HCEC 1CT (cell line): ENCODE data around the gene KRTAP10-1.

Experiments used
- DNase-seq: peaks from one replicate; pipeline ENCODE4 v3.0.0-alpha.2; 2017

Gene KRTAP10-1

GRCh38 chr21:44527156-44527982 is 12.6 kb downstream of the KRTAP10-1 start:
- no peak for DNase-seq

- DNase-seq, result no peak
Observed at GRCh38 chr21:44526096-44526997, 13.6 kb downstream of the KRTAP10-1 start.

DNA sequence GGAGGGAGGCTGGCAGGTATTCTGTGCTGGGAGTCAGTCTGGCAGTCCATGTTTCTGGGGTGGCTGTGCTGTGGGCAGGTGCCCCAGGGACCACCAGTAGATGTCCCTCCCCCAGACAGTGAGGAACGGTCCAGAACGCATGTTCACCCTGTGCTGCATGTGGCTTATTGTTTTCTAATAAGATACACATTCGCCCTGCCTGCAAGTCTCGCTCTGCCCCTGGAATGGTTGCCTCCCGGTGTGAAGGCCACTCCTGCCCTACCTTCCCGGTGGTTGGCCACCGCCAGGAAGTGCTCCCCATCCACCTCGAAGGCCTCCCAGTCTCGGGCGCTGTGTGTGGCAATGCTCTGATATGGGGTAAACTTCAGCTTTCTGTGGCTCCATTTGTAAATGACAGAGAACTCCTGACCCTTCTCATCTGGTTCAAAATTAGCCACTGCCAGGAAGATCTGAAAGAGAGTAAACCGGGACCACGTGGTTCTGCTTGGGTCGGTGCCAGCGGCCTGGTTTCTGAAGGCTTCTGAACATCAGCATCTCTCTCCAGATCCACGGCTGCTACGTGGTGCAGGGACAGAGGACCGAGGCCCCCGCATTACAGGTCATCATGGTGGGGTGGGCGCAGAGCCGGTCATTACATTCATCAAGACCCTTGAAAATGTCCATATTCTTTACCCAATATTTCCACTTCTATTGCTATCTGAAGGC is 14.5 kb downstream of the KRTAP10-1 start:
- DNase-seq, result no peak

DNA sequence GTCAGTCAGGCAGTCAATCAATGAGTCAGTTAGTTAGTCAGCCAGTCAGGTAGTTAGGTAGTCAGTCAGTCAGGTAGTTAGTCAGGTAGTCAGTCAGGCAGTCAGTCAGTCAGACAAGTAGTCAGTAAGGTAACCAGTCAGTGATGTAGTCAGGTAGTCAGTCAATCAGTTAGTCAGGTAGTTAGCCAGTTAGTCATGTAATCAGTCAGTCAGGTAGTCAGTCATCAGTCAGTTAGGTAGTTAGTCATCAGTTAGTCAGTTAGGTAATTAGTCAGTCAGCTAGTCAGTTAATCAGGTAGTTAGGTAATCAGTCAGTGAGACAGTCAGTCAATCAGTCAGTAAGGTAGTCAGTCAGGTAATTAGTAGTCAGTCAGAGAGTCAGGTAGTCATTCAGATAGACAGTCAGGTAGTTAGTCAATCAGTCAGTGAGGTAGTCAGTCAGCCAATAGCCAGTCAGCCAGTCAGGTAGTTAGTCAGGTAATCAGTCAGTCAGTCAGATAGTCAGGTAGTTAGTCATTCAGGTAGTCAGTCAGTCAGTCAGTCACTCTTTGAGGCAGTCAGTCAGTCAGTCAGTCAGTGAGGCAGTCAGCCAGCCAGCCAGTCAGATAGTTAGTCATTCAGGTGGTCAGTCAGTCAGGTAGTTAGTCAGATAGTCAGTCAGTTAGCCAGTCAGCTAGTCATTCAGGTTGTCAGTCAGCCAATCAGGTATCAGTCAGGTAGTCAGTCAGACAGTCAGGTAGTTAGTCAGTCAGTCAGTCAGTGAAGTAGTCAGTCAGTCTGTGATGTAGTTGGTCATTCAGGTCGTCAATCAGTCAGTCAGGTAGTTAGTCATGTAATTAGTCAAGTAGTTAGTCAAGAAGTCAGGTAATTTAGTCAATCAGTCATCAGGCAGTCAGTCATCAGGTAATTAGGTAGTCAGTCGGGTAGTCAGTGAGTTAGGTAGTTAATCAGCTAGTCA is 15.3 kb downstream of the KRTAP10-1 start:
- no peak for DNase-seq

- DNase-seq, result no peak
Observed at GRCh38 chr21:44523567-44524413, 16.2 kb downstream of the KRTAP10-1 start.

GRCh38 chr21:44522753-44523204 is 17.2 kb downstream of the KRTAP10-1 start:
- no peak for DNase-seq

DNA sequence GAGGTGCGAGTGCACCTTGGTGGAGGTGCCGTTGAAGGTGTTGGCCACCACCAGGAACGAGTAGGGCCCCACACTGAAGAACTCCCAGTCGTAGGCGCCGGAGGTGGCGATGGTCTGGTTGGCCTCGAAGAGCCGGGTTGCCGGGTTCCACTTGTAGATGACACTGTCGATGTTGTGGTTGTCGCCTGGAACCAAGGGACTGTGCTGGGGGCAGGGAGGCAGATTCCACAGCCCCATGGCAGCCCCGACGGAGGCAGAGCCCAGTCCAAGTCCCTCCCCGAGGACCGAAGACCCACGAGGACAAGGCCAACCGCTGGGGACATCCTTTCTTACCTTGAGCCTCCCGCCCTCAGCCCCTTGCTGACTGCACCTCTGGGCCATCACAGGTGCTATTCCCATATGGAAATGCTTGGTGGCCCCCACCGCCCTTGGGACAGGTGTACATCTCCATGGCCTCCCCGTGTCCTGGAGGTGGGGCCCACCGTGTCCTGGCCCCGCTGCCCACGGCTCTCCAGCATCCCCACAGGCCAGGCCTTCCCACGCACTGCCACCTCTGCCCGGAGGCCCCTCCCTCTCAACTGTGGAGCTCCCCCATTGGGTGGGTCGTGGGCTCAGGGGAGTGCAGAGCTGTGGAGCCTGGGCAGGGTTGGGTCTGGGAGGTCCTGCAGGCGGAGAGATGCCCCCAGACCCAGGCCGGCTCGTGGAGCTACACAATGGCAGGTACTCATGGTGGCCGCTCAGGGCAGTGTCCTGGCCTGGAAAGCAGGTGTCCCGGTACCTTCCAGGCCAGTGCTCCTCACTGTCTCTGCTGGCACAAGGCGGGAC is 17.9 kb downstream of the KRTAP10-1 start:
- no peak for DNase-seq

GRCh38 chr21:44521301-44521927 is 18.6 kb downstream of the KRTAP10-1 start:
- no peak for DNase-seq

GRCh38 chr21:44520326-44521300 is 19.4 kb downstream of the KRTAP10-1 start:
- no peak for DNase-seq

DNA sequence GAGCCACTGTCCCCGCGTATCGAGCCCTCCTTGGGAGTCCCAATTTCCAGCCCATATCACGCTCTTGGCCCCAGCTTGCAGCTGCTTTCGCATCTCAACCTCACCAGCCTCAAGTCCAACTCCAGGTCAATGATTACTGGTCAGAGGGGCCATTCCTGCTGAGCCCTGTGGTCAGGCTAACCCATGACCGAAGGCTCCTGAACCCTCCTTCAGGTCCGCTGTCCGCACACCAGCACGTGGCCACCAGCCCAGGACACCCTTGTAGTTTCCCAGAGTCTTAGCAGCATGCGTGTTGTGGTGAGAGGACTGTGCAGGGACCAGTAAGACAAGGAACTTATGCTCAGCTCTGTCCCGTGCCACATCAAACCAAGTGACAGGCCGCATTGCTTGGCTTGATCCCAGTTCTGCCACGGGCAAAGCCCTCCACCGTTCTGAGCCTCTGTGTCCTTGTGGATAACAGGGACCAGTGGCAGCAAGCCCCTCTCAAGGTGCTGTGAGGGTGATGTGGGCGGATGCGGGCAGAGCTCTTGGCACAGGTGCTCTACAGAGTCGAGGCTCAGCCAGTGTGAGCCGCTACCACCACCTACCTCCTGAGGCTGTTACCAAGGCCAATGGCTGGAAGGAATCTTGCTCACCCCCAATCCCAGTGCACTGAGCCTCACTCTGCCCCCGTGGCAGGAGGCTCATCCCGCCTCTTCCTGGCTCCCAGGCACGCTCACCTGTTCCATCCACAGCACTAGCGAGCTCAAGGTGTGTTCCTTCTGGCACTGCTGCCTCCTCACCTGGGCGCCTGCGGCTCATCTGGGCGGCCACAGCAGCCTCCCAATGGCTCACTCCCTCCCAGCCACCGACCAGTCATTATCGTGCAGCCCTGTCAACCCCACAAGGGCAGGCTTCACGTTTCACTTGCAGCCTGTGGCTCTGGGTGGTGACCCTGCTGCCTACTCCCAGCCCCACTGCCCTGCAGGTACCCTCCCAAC is 20.4 kb downstream of the KRTAP10-1 start:
- no peak for DNase-seq

DNA sequence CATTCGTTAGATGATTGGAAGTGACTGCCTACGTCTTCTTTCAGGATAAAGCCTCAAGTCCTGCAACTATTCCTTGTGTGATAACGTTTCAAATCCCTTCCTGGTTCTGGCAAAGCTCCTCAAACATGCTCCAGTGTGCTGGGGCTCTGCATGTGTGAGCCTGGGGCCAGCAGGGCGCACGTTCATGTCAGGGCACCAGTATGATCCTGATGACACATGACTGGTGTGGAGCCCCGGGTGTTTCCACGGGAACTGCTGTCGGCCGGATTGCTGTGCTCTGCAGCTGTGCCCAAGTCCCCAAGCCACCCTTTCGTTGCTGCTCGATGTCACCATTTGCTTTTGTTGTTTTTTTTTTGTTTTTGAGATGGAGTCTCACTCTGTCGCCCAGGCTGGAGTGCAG is 21.3 kb downstream of the KRTAP10-1 start:
- DNase-seq, result no peak

DNA sequence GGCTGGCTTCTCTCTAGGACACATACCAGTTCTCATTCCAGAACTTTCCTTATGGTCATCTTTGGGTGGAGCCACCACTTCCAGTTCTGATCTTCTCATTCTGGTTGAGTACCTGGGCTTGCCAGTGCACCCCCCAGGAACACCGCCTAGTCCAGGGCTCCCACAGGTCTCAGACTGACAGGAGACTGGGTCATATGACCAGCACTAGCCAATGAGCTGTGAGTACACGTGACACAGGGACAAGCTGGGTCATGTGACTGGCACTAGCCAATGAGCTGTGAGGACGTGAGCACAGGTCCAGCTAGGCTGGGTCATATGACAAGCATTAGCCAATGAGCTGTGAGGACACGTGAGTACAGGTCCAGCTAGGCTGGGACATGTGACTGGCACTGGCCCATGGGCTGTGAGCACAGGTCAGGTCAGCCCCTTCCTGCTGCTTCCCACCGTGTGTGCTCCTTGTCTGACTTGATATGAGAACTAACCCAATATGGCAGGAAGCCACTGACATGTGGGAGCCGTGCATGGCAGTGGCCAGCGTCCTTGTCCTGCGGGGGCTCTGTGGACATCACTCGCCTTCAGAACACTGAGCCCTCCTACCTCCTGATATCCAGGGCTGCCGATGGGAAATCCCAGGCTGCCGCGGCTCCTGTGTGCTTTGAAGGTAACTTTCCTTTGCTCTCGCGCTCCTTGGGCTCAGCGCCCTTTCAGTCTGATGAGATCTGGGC is 22.7 kb downstream of the KRTAP10-1 start:
- no peak for DNase-seq

GRCh38 chr21:44516828-44517174 is 23.2 kb downstream of the KRTAP10-1 start:
- no peak for DNase-seq

DNA sequence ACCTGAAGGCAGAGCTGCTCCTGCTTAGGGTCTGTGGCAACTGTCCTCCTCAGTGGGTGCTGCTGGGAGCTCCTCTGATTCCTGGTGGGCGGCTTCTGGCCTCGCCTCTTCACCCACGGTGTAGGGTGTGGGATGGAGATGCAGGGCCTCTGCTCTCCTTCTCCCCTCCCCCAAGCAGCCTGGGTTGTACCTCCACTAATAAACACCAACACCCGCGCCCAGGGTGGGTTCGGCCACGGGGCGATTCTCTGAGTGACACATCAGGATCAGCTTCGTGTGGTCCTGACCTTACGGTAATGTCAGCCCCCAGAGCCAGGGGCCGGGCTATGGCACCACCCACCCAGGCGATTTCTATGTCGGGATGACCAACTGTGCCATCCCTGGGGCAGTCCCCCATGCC is 23.7 kb downstream of the KRTAP10-1 start:
- DNase-seq, result no peak

DNA sequence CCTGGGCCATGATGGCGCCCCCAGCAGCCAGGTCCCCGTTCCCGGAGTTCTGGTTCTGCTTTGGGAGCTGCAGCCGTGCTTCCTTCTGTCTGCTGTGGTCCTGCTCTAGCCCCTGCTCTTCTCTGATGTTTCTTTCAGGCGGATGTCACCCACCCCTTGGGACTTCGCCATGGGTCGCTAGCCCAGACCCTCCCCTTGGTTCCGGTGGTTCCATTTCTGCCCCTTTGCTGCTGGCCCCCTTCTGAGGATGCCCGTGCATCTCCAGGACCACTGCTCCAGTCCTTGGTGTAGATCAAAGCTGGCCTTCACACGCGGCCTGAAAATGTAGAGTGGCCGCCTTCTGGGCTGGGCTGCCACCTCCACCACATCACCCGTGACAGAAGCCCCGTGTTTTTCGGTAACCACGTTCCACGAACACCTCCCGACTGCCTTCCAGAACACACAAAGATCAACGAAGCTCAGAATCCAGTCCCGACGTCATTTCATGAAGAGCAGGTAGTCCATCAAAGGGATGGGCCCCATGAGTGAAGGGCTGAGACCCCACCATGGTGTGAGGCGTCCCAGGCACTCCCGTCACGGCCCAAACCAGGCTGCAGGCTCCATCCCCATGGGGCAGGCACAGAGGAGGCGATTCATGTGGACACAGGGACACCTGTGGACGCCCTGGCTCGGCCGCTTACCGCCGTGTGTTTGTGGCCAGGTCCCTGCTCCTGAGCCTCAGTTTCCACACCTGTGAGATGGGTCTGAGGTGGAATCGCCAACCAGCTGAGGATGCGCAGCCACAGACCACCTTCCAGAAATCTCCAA is 24.4 kb downstream of the KRTAP10-1 start:
- DNase-seq, result no peak
